ENCODE results near the gene NOTO. TPM values are rescaled to one million over a fixed set of nuclear protein-coding genes. Genes with fewer than 3 reads are reported as not detected.

The NOTO gene
- total RNA-seq, 1 experiment from 2014 or later: 0.41 TPM

DNA sequence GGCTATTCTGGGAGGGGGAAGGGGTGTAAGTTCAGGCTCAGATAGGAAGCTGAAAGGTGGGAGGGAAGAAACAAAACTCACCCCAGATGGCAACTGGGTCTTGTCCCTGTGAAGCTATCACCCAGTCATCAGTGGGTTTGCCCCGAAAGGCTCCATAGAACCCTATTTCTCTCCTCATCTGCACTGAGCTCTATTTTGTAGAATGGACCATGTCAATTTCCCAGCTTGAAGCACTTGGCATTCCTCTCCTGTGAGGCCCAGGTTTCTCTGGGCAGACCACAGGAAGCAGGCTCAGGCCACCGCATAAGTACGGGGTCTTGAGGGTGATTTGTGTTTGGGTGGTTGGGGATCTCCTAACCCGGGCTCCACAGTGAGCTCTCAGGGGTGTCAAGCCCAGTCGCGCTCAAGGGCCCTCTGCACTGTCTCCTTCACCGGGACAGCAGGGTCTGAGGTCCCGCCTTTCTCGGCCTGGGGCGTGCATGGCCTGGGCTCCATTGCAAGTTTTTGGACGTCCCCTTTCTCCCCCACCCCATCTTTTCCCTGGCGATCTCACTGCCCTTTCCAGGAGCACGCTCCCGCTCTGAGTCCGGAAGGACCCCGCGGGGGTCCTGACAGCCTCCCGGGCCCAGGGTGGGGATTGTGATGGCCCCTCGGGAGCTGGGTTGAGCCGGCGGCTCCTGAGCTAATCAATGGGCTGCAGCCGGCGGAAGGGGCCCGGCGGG lies 27.3 kb upstream of the NOTO start:
- Histone ChIP-seq H3K4me3 (ENCODE audit: low read depth, low read length, poor library complexity, severe bottlenecking) (peak overlapping the region; percentile 36), H3K36me3 (ENCODE audit: insufficient read depth, low read length, poor library complexity, severe bottlenecking) (no peaks in the 10 kb centered on the region), H3K9me3 (ENCODE audit: low read depth, low read length, poor library complexity, severe bottlenecking) (no peaks in the 10 kb centered on the region), H3K27ac (ENCODE audit: low read depth, low read length, poor library complexity, severe bottlenecking) (no peak overlapping the region), H3K27me3 (replicated peaks; ENCODE audit: insufficient read depth, low read depth, low read length, poor library complexity) (no peaks in the 10 kb centered on the region), H3K4me1 (ENCODE audit: insufficient read depth, low read length, poor library complexity, severe bottlenecking) (peaks cover 18% of the 10 kb centered on the region)
- BruUV-seq (replicated peaks): no TSS peak
- no peak for DNase-seq (ENCODE audit: low spot score)
- POLR2A ChIA-PET (ENCODE audit: low non-redundant PET): interaction anchor here (0.5 kb wide), 1 partner anchor 46 kb away, joined by 3 read pairs; no protein-coding TSS in a partner anchor
- intact Hi-C loops (cut with micrococcal nuclease; ENCODE audit: unreplicated experiment): loop anchor here (5.0 kb wide), 2 partner anchors 88 to 283 kb away; no protein-coding TSS in a partner anchor
- CTCF ChIA-PET: interaction anchor here (0.6 kb wide), 1 partner anchor 86 kb away, joined by 4 read pairs; no protein-coding TSS in a partner anchor
- no peak for TF ChIP-seq EZH2 (IDR thresholded peaks at IDR 0.05; ENCODE audit: borderline replicate concordance, low read depth, low read length, poor library complexity, severe bottlenecking)
- TF ChIP-seq, protein P1, sequence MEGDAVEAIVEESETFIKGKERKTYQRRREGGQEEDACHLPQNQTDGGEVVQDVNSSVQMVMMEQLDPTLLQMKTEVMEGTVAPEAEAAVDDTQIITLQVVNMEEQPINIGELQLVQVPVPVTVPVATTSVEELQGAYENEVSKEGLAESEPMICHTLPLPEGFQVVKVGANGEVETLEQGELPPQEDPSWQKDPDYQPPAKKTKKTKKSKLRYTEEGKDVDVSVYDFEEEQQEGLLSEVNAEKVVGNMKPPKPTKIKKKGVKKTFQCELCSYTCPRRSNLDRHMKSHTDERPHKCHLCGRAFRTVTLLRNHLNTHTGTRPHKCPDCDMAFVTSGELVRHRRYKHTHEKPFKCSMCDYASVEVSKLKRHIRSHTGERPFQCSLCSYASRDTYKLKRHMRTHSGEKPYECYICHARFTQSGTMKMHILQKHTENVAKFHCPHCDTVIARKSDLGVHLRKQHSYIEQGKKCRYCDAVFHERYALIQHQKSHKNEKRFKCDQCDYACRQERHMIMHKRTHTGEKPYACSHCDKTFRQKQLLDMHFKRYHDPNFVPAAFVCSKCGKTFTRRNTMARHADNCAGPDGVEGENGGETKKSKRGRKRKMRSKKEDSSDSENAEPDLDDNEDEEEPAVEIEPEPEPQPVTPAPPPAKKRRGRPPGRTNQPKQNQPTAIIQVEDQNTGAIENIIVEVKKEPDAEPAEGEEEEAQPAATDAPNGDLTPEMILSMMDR (conservative IDR thresholded peaks at IDR 0.05; ENCODE audit: low read depth, low read length): no peak

- BruUV-seq (replicated peaks): no TSS peak
- Histone ChIP-seq H3K4me3 (ENCODE audit: low read depth, low read length, poor library complexity, severe bottlenecking) (peak overlapping the region; percentile 36), H3K27ac (ENCODE audit: low read depth, low read length, poor library complexity, severe bottlenecking) (no peak overlapping the region), H3K9me3 (ENCODE audit: low read depth, low read length, poor library complexity, severe bottlenecking) (no peaks in the 10 kb centered on the region), H3K27me3 (replicated peaks; ENCODE audit: insufficient read depth, low read depth, low read length, poor library complexity) (no peaks in the 10 kb centered on the region), H3K36me3 (ENCODE audit: insufficient read depth, low read length, poor library complexity, severe bottlenecking) (no peaks in the 10 kb centered on the region), H3K4me1 (ENCODE audit: insufficient read depth, low read length, poor library complexity, severe bottlenecking) (peaks cover 18% of the 10 kb centered on the region)
- ChIA-PET CTCF (interaction anchor here (0.5 to 1.9 kb wide), 2 partner anchors 14 to 283 kb away, joined by 4 to 17 read pairs; no protein-coding TSS in a partner anchor), POLR2A (ENCODE audit: low non-redundant PET) (interaction anchor here (0.5 kb wide), 1 partner anchor 45 kb away, joined by 3 read pairs; no protein-coding TSS in a partner anchor)
- intact Hi-C loops (cut with micrococcal nuclease; ENCODE audit: unreplicated experiment): loop anchor here (5.0 kb wide), 2 partner anchors 88 to 283 kb away; no protein-coding TSS in a partner anchor
- peak; percentile 88 for DNase-seq (ENCODE audit: low spot score)
- no peak for TF ChIP-seq EZH2 (IDR thresholded peaks at IDR 0.05; ENCODE audit: borderline replicate concordance, low read depth, low read length, poor library complexity, severe bottlenecking)
- TF ChIP-seq, protein P1 (conservative IDR thresholded peaks at IDR 0.05; ENCODE audit: low read depth, low read length): 0 out of 2 replicates have a peak, but pooled peaks have one; percentile 19
Measured at GRCh38 chr2:73175663-73176204, 26.6 kb upstream of the NOTO start.

DNA sequence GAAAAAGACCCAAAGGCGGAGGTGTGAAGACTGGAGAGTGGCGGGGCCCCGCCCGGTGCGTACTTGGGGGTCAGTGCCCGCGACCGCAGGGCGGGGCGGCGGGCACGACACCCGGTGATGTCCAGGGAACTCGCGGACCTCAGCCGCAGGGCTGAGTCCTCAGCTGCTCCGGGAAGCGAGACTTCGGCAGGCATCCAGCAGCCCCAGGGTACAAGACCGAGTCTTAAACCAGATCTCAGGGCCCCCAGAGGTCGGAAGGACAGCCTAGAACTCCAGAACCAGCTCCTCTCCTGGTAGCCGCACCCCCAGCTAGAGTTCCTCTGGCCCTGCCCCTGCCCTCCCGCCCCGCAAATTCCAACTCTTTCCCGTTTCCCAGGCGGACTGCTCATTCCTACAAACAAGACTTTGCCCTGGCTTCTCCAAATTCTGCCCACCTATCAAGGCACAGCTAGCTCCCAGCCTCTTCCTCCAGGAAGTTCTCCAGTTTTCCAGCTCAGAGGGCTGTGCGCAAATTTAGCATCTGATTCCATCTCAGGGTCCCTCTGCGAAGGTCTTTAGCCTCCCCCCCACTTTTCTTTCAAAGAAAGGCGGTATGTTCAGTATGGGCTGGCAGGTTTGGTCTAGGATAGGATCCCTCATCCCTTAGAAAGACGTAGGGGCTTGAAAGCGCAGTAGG lies 26.0 kb upstream of the NOTO start:
- peak overlapping the region; percentile 36 for H3K4me3 ChIP-seq (ENCODE audit: low read depth, low read length, poor library complexity, severe bottlenecking)
- H3K27ac ChIP-seq (ENCODE audit: low read depth, low read length, poor library complexity, severe bottlenecking): no peak overlapping the region
- H3K36me3 ChIP-seq (ENCODE audit: insufficient read depth, low read length, poor library complexity, severe bottlenecking): no peaks in the 10 kb centered on the region
- H3K4me1 ChIP-seq (ENCODE audit: insufficient read depth, low read length, poor library complexity, severe bottlenecking): peaks cover 18% of the 10 kb centered on the region
- POLR2A ChIA-PET (ENCODE audit: low non-redundant PET): no interaction called here
- H3K27me3 ChIP-seq (replicated peaks; ENCODE audit: insufficient read depth, low read depth, low read length, poor library complexity): no peaks in the 10 kb centered on the region
- CTCF ChIA-PET: interaction anchor here (0.5 to 1.9 kb wide), 5 partner anchors 14 to 554 kb away, joined by 3 to 17 read pairs (median 4); partner anchors contain the start of gene SPR
- no peak for TF ChIP-seq EZH2 (IDR thresholded peaks at IDR 0.05; ENCODE audit: borderline replicate concordance, low read depth, low read length, poor library complexity, severe bottlenecking)
- TF ChIP-seq, protein P1 (conservative IDR thresholded peaks at IDR 0.05; ENCODE audit: low read depth, low read length): no peak
- intact Hi-C loops (cut with micrococcal nuclease; ENCODE audit: unreplicated experiment): loop anchor here (5.0 kb wide), 2 partner anchors 89 to 284 kb away; no protein-coding TSS in a partner anchor
- DNase-seq (ENCODE audit: low spot score): peak; percentile 26
- H3K9me3 ChIP-seq (ENCODE audit: low read depth, low read length, poor library complexity, severe bottlenecking): no peaks in the 10 kb centered on the region
- no TSS peak for BruUV-seq (replicated peaks)
